Prostate gland (tissue), 2 donors: Measurements from ENCODE around the gene JMJD1C.

Experiments used
- CTCF ChIP-seq, 4 experiments: fragments of 200-600 bp in 2 of 4; fragments of 450-650 bp in 2 of 4; sonication (generic) in 2 of 4; IDR thresholded peaks; 1 replicate in 3 of 4; 2 replicates in 1 of 4; pipeline ENCODE4 v1.5.1; 2016 to 2019; ENCODE audit warnings: antibody characterized with exemption in 4 of 4, mild to moderate bottlenecking in 2 of 4, moderate library complexity in 2 of 4
- POLR2A ChIP-seq: fragments of 450-650 bp; IDR thresholded peaks from one replicate; pipeline ENCODE4 v1.6.1; 2016; ENCODE audit warnings: antibody characterized with exemption, mild to moderate bottlenecking
- POLR2AphosphoS5 ChIP-seq: sonication (generic); formaldehyde crosslinking; IDR thresholded peaks from one replicate; pipeline ENCODE4 v1.6.1; 2017; ENCODE audit warnings: antibody characterized with exemption

GRCh38 chr10:63429281-63429680 is 36.5 kb downstream of the JMJD1C start:
- TF ChIP-seq CTCF (IDR thresholded peaks at IDR 0.05) (no peak), POLR2A (no peak), POLR2AphosphoS5 (no peak)
